ENCODE results near the gene CFAP43. TPM values are rescaled to one million over a fixed set of nuclear protein-coding genes. Genes with fewer than 3 reads are reported as not detected.

CFAP43 gene
- total RNA-seq = not detected
- long read RNA-seq = 0 reads

GRCh38 chr10:104231784-104232612, at the start of gene CFAP43:
TSS of gene CFAP43 (minus strand) at chr10:104232364. CDS start at chr10:104232246, 118 bp downstream.
- peak; percentile 99 for DNase-seq
- ATAC-seq (ENCODE audit: poor library complexity) = peak; percentile 100
- intact Hi-C loops (cut with DNase I) = no loop called here

- DNase-seq (no peak), ATAC-seq (ENCODE audit: poor library complexity) (no peak)
- intact Hi-C loops (cut with DNase I) = no loop called here
Observed at GRCh38 chr10:104281694-104282093, 49.5 kb upstream of the CFAP43 start.

GRCh38 chr10:104279550-104280259, 47.5 kb upstream of the CFAP43 start:
- no peak for ATAC-seq (ENCODE audit: poor library complexity)
- no peak for DNase-seq
- intact Hi-C loops (cut with DNase I) = no loop called here

GRCh38 chr10:104277785-104278184, 45.6 kb upstream of the CFAP43 start:
- DNase-seq (no peak), ATAC-seq (ENCODE audit: poor library complexity) (no peak)
- intact Hi-C loops (cut with DNase I) = no loop called here

- DNase-seq (no peak), ATAC-seq (ENCODE audit: poor library complexity) (no peak)
- intact Hi-C loops (cut with DNase I) = no loop called here
Observed at GRCh38 chr10:104276192-104276591, 44.0 kb upstream of the CFAP43 start.

GRCh38 chr10:104274762-104275721, 42.9 kb upstream of the CFAP43 start:
- intact Hi-C loops (cut with DNase I) = no loop called here
- DNase-seq (peak; percentile 60), ATAC-seq (ENCODE audit: poor library complexity) (peak; percentile 78)

- intact Hi-C loops (cut with DNase I) = no loop called here
- DNase-seq (no peak), ATAC-seq (ENCODE audit: poor library complexity) (no peak)
Observed at GRCh38 chr10:104273899-104274575, 41.9 kb upstream of the CFAP43 start.

GRCh38 chr10:104273286-104273685, 41.1 kb upstream of the CFAP43 start:
- ATAC-seq (ENCODE audit: poor library complexity) (no peak), DNase-seq (no peak)
- intact Hi-C loops (cut with DNase I) = no loop called here

GRCh38 chr10:104268713-104269645, 36.8 kb upstream of the CFAP43 start, which contains the start of gene GSTO2:
TSS of gene GSTO2 (plus strand) at chr10:104269184. CDS start at chr10:104274916, 5,732 bp downstream.
- DNase-seq (peak; percentile 100), ATAC-seq (ENCODE audit: poor library complexity) (peak; percentile 99)
- intact Hi-C loops (cut with DNase I) = no loop called here

GRCh38 chr10:104268405-104268712, 36.2 kb upstream of the CFAP43 start:
- intact Hi-C loops (cut with DNase I) = no loop called here
- no peak for DNase-seq
- no peak for ATAC-seq (ENCODE audit: poor library complexity)

- DNase-seq = no peak
- no peak for ATAC-seq (ENCODE audit: poor library complexity)
- intact Hi-C loops (cut with DNase I) = no loop called here
Observed at GRCh38 chr10:104267721-104268404, 35.7 kb upstream of the CFAP43 start.

GRCh38 chr10:104264783-104265182, 32.6 kb upstream of the CFAP43 start:
- intact Hi-C loops (cut with DNase I) = no loop called here
- DNase-seq (no peak), ATAC-seq (ENCODE audit: poor library complexity) (no peak)

- ATAC-seq (ENCODE audit: poor library complexity) (peak; percentile 80), DNase-seq (no peak)
- intact Hi-C loops (cut with DNase I) = no loop called here
Observed at GRCh38 chr10:104262055-104262454, 29.9 kb upstream of the CFAP43 start.

- DNase-seq = no peak
- intact Hi-C loops (cut with DNase I) = no loop called here
- ATAC-seq (ENCODE audit: poor library complexity) = peak; percentile 12
Observed at GRCh38 chr10:104260775-104261115, 28.6 kb upstream of the CFAP43 start.

- intact Hi-C loops (cut with DNase I) = no loop called here
- ATAC-seq (ENCODE audit: poor library complexity) (peak; percentile 56), DNase-seq (no peak)
Observed at GRCh38 chr10:104259999-104260774, 28.0 kb upstream of the CFAP43 start.

- ATAC-seq (ENCODE audit: poor library complexity) (no peak), DNase-seq (no peak)
- intact Hi-C loops (cut with DNase I) = no loop called here
Observed at GRCh38 chr10:104259456-104259855, 27.3 kb upstream of the CFAP43 start.
